H9 (cell line): ENCODE results near the gene ZSWIM6. TPM values are rescaled to one million over a fixed set of nuclear protein-coding genes. Genes with fewer than 3 reads are reported as not detected.

Experiments used
- DNase-seq: peaks from one replicate; pipeline ENCODE4 v3.0.0-alpha.2; 2017
- H2AFZ ChIP-seq: one replicate; pipeline ENCODE4 v1.6.1; 2013; ENCODE audit warnings: mild to moderate bottlenecking, low read length, control low read depth, moderate library complexity
- H2AK5ac ChIP-seq: 2 replicates; pipeline ENCODE4 v1.6.1; 2013; ENCODE audit warnings: low read length, control low read depth, mixed read lengths; ENCODE audit not compliant: insufficient read length
- H2BK120ac ChIP-seq: one replicate; pipeline ENCODE4 v1.6.1; 2013; ENCODE audit warnings: low read depth, mild to moderate bottlenecking, low read length, control low read depth, inconsistent platforms; ENCODE audit not compliant: poor library complexity, severe bottlenecking
- H2BK12ac ChIP-seq: 2 replicates; pipeline ENCODE4 v1.6.1; 2013; ENCODE audit warnings: low read length, control low read depth, mixed read lengths, low read depth; ENCODE audit not compliant: insufficient read length
- H2BK15ac ChIP-seq: 2 replicates; pipeline ENCODE4 v1.6.1; 2013; ENCODE audit warnings: low read depth, low read length, control low read depth
- H2BK20ac ChIP-seq: one replicate; pipeline ENCODE4 v1.6.1; 2013; ENCODE audit warnings: low read depth, mild to moderate bottlenecking, low read length, control low read depth, inconsistent platforms; ENCODE audit not compliant: poor library complexity, severe bottlenecking
- H2BK5ac ChIP-seq: 2 replicates; pipeline ENCODE4 v1.6.1; 2013; ENCODE audit warnings: low read length, control low read depth, mixed read lengths; ENCODE audit not compliant: insufficient read length
- H3K14ac ChIP-seq: 2 replicates; pipeline ENCODE4 v1.6.1; 2013; ENCODE audit warnings: low read length, control low read depth; ENCODE audit not compliant: insufficient read depth
- H3K18ac ChIP-seq: 2 replicates; pipeline ENCODE4 v1.6.1; 2013; ENCODE audit warnings: low read depth, mild to moderate bottlenecking, mixed read lengths, low read length, control low read depth; ENCODE audit not compliant: insufficient read length
- H3K23ac ChIP-seq: 2 replicates; pipeline ENCODE4 v1.6.1; 2013; ENCODE audit warnings: low read length, control low read depth, mixed read lengths, low read depth; ENCODE audit not compliant: insufficient read length
- H3K23me2 ChIP-seq: 2 replicates; pipeline ENCODE4 v1.6.1; 2013; ENCODE audit warnings: low read depth, mild to moderate bottlenecking, mixed read lengths, low read length, control low read depth; ENCODE audit not compliant: insufficient read length, poor library complexity, severe bottlenecking
- H3K27ac ChIP-seq: 2 replicates; pipeline ENCODE4 v1.5.1; 2013; ENCODE audit warnings: low read length, control low read depth, mixed read lengths, low read depth; ENCODE audit not compliant: insufficient read length
- H3K27me3 ChIP-seq: 2 replicates; pipeline ENCODE4 v1.6.1; 2013; ENCODE audit warnings: low read length, control low read depth, inconsistent platforms; ENCODE audit not compliant: insufficient read depth
- H3K4ac ChIP-seq: 2 replicates; pipeline ENCODE4 v1.6.1; 2013; ENCODE audit warnings: low read depth, mild to moderate bottlenecking, control low read depth, inconsistent platforms, low read length, moderate library complexity
- H3K4me1 ChIP-seq: 2 replicates; pipeline ENCODE4 v1.6.1; 2013; ENCODE audit warnings: low read length, control low read depth, inconsistent platforms; ENCODE audit not compliant: insufficient read depth
- H3K4me2 ChIP-seq: 2 replicates; pipeline ENCODE4 v1.6.1; 2013; ENCODE audit warnings: low read length, control low read depth, mixed read lengths; ENCODE audit not compliant: insufficient read length, insufficient read depth
- H3K56ac ChIP-seq: 2 replicates; pipeline ENCODE4 v1.6.1; 2013; ENCODE audit warnings: low read depth, mild to moderate bottlenecking, mixed read lengths, low read length, control low read depth; ENCODE audit not compliant: insufficient read length
- H3K79me1 ChIP-seq: 2 replicates; pipeline ENCODE4 v1.6.1; 2013; ENCODE audit warnings: low read depth, mild to moderate bottlenecking, moderate library complexity, low read length, control low read depth, inconsistent platforms; ENCODE audit not compliant: insufficient read depth, poor library complexity, severe bottlenecking
- H3K79me2 ChIP-seq: 2 replicates; pipeline ENCODE4 v1.6.1; 2013; ENCODE audit warnings: low read length, control low read depth, inconsistent platforms; ENCODE audit not compliant: insufficient read depth
- H3K9ac ChIP-seq: 2 replicates; pipeline ENCODE4 v1.6.1; 2013; ENCODE audit warnings: low read length, control low read depth, mixed read lengths; ENCODE audit not compliant: insufficient read length; ENCODE audit errors: extremely low read depth
- H3K9me3 ChIP-seq: one replicate; pipeline ENCODE4 v1.6.1; 2013; ENCODE audit warnings: low read depth, low read length, inconsistent platforms; ENCODE audit not compliant: control insufficient read depth
- H3T11ph ChIP-seq: one replicate; pipeline ENCODE4 v1.6.1; 2013; ENCODE audit warnings: mild to moderate bottlenecking, low read length, control low read depth, inconsistent platforms
- H4K20me1 ChIP-seq: one replicate; pipeline ENCODE4 v1.6.1; 2013; ENCODE audit not compliant: control insufficient read depth, insufficient read length, insufficient read depth
- H4K5ac ChIP-seq: 2 replicates; pipeline ENCODE4 v1.6.1; 2013; ENCODE audit warnings: low read depth, mild to moderate bottlenecking, mixed read lengths, low read length, control low read depth; ENCODE audit not compliant: insufficient read length
- H4K8ac ChIP-seq: replicated peaks from 2 replicates; pipeline ENCODE4 v1.6.1; 2013; ENCODE audit warnings: low read length, control low read depth, mixed read lengths, low read depth; ENCODE audit not compliant: insufficient read length
- H4K91ac ChIP-seq: 2 replicates; pipeline ENCODE4 v1.6.1; 2013; ENCODE audit warnings: low read depth, mild to moderate bottlenecking, moderate library complexity, mixed read lengths, low read length, control low read depth; ENCODE audit not compliant: insufficient read length
- H3K27ac Mint-ChIP-seq, 3 experiments: 2 replicates in 2 of 3; 3 replicates in 1 of 3; pipeline ENCODE4 v1.8.0; 2020 to 2021; ENCODE audit warnings: mixed read lengths in 3 of 3, mild to moderate bottlenecking in 1 of 3, moderate library complexity in 1 of 3
- H3K27me3 Mint-ChIP-seq: 2 replicates; pipeline ENCODE4 v1.8.0; 2021; ENCODE audit warnings: low read depth, mild to moderate bottlenecking, moderate library complexity, mixed read lengths
- H3K36me3 Mint-ChIP-seq, 3 experiments: 2 replicates in 2 of 3; 3 replicates in 1 of 3; pipeline ENCODE4 v1.8.0; 2020 to 2021; ENCODE audit warnings: low read depth in 3 of 3, mixed read lengths in 3 of 3; ENCODE audit not compliant: insufficient read depth in 1 of 3
- H3K4me1 Mint-ChIP-seq, 2 experiments: 2 replicates each; pipeline ENCODE4 v1.8.0; 2020; ENCODE audit warnings: mixed read lengths in 2 of 2
- H3K4me3 Mint-ChIP-seq, 2 experiments: 2 replicates in 1 of 2; 3 replicates in 1 of 2; pipeline ENCODE4 v1.8.0; 2020 to 2021; ENCODE audit warnings: mild to moderate bottlenecking in 2 of 2, mixed read lengths in 2 of 2, moderate library complexity in 1 of 2
- H3K9me3 Mint-ChIP-seq, 2 experiments: 2 replicates in 1 of 2; 3 replicates in 1 of 2; pipeline ENCODE4 v1.8.0; 2020; ENCODE audit warnings: mild to moderate bottlenecking in 2 of 2, mixed read lengths in 2 of 2, moderate library complexity in 1 of 2
- CTCF ChIP-seq: fragments of 200-600 bp; sonication (generic); conservative IDR thresholded peaks from 3 replicates; pipeline ENCODE4 v1.8.0; 2021; ENCODE audit warnings: antibody characterized with exemption, mild to moderate bottlenecking
- WGBS: extraction: QIAGEN DNeasy Blood & Tissue Kit; methylation state at CpG from one replicate; pipeline ENCODE4 v1.1.7; 2013; ENCODE audit warnings: missing lambda C conversion rate, low lambda C conversion rate, mixed read lengths; ENCODE audit not compliant: insufficient read length; ENCODE audit errors: extremely low coverage; 5-methylcytosine and 5-hydroxymethylcytosine counted together
- total RNA-seq: library from RNA; stranded (reverse); gene quantifications from 2 replicates; pipeline ENCODE4 v1.2.1, GENCODE V29; 2021

ZSWIM6 gene
- total RNA-seq, 1 experiment from 2014 or later = 11.5 TPM

GRCh38 chr5:61551637-61552313 lies 219.7 kb downstream of the ZSWIM6 start:
- Histone ChIP-seq H2BK12ac (no peak overlapping the region), H4K5ac (no peak overlapping the region), H2BK120ac (no peak overlapping the region), H3K79me1 (no peaks in the 10 kb centered on the region), H3T11ph (no peak overlapping the region), H3K18ac (no peak overlapping the region), H3K23me2 (no peaks in the 10 kb centered on the region), H3K9ac (no peak overlapping the region), H4K8ac (no peak overlapping the region), H2BK20ac (no peak overlapping the region), H3K56ac (no peak overlapping the region), H3K27ac (no peak overlapping the region), H2BK5ac (no peak overlapping the region), H3K4me2 (no peak overlapping the region), H4K91ac (no peak overlapping the region), H3K4me1 (no peaks in the 10 kb centered on the region), H3K4ac (no peak overlapping the region), H4K20me1 (no peaks in the 10 kb centered on the region), H3K27me3 (no peaks in the 10 kb centered on the region), H2BK15ac (no peak overlapping the region), H2AFZ (no peak overlapping the region), H2AK5ac (no peak overlapping the region), H3K23ac (no peak overlapping the region), H3K9me3 (no peaks in the 10 kb centered on the region), H3K79me2 (no peaks in the 10 kb centered on the region), H3K14ac (no peak overlapping the region)
- no CpG with 5 or more reads among the region's 5 CpGs for WGBS
- TF ChIP-seq CTCF = no peak
- no peak for DNase-seq
- peaks cover 6 to 14% (median 12%) of the 10 kb centered on the region in 3 experiments for H3K36me3 Mint-ChIP-seq
- no peaks in the 10 kb centered on the region for H3K4me1 Mint-ChIP-seq
- no peak overlapping the region for H3K4me3 Mint-ChIP-seq
- H3K27me3 Mint-ChIP-seq = no peaks in the 10 kb centered on the region
- H3K27ac Mint-ChIP-seq = no peak overlapping the region
- peaks cover 13 to 16% of the 10 kb centered on the region in 2 experiments for H3K9me3 Mint-ChIP-seq
